ENCODE results near the gene PLA2G4A. TPM values are rescaled to one million over a fixed set of nuclear protein-coding genes. Genes with fewer than 3 reads are reported as not detected.
A peak's percentile ranks its signal among the peaks of the same experiment; 100 is the strongest.

The PLA2G4A gene
- total RNA-seq, 3 donors from 2014 or later = 0.29 to 0.81 (median 0.35) TPM

DNA sequence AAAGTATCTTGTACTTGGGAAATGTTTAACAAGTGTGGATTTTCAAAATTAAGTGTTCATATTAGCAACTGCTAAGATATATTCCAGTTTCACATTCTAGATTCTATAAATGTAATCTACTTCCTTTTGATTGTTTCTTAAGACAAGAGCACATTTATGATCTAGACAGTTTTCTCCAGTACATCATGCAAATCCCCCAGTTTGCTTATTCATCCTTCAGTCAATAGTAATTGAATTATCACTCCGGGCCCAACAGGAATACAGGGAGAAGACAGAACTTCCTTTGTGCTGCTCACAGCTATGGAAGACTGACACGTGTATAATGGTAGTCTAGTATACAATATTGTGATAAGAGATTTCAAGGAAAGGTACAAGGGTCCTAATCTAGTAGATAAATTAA lies 14.5 kb downstream of the PLA2G4A start:
- Mint-ChIP-seq H3K36me3 (ENCODE audit: insufficient read depth) (no peaks in the 10 kb centered on the region), H3K27me3 (ENCODE audit: low read depth) (no peaks in the 10 kb centered on the region), H3K4me3 (no peak overlapping the region), H3K9me3 (no peaks in the 10 kb centered on the region), H3K4me1 (ENCODE audit: low read depth) (no peaks in the 10 kb centered on the region)
- no peak for DNase-seq
- ATAC-seq = no peak

DNA sequence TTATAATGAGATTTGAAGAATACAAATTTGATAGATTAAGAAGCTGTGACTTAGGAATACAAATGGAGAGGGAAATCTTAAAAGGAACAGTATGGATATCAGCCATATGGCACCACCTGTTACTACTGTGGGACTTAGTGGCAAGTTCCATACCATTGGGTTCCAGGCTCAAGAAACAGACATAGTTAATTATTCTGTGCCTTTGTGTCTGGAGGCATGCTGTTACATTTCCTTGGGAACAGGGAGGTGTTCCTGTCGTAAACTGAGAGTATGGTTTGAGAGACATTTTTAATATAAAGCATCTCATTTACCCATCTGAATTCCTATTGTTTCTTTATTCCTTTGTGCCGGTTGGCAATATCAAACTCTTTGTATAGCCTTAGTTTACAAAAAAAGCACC lies 15.2 kb downstream of the PLA2G4A start:
- H3K36me3 Mint-ChIP-seq (ENCODE audit: insufficient read depth) = no peaks in the 10 kb centered on the region
- ATAC-seq (no peak), DNase-seq (no peak)
- no peaks in the 10 kb centered on the region for H3K27me3 Mint-ChIP-seq (ENCODE audit: low read depth)
- H3K4me3 Mint-ChIP-seq = no peak overlapping the region
- no peaks in the 10 kb centered on the region for H3K4me1 Mint-ChIP-seq (ENCODE audit: low read depth)
- no peaks in the 10 kb centered on the region for H3K9me3 Mint-ChIP-seq

DNA sequence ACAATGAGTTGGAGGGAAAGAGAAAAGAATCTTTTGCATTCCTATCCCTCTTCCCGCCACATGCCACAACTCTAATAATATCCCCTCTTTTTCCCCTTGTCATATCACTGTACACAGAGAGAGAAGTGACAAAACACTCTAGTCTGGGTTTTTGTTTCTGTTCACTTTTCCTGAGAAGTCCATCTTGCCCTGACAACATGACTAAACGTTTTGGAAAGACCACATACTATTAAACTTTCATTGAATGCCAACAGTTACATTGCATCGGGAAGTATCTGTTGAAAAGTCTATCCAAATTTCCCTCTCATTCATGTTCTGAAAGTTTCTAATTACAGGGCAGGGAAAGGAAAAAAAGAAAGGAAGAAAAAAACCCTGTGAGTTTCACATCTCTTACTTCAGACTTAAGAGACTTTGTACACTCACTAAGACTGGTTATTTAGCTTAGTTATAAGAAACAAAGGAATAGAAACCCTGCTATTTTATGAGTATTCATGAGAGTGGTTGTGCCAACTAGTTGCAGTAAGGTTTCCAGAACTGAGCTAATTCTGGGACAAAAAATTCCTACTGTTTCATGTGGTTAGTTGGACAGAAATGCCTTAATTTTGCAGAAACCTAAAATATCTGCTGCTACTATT lies 16.9 kb downstream of the PLA2G4A start:
- no peaks in the 10 kb centered on the region for H3K4me1 Mint-ChIP-seq (ENCODE audit: low read depth)
- DNase-seq (no peak), ATAC-seq (no peak)
- no peak overlapping the region for H3K4me3 Mint-ChIP-seq
- H3K36me3 Mint-ChIP-seq (ENCODE audit: insufficient read depth) = no peaks in the 10 kb centered on the region
- peaks cover 5% of the 10 kb centered on the region for H3K9me3 Mint-ChIP-seq
- peaks cover 2% of the 10 kb centered on the region for H3K27me3 Mint-ChIP-seq (ENCODE audit: low read depth)

DNA sequence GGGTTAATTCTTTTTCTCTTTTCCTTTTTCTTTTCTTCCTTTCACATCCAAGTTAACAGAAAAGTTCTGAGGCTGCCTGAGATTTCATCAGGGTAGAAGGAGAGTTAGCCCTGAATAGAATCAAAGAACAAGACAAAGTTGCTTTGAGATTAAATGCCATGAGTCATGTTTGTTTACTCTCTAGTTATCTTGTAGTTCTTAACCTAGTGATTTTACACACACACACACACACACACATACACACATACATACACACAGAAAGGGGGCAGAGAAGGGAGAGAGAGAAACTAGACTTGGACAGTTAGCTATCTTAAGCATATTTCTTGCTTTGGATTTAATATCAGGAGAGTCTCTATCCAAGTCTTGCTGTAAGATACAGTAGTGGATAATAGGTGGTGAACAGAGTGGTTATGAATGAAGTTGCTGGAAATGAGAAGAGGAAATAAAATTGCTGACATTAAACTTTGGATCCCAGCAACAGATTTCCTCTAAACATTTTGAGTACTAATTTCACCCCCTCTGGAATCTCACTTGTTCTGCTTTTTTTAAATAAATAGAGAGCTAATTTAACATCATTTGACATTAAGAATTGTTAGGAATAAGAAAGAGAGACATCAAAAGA lies 19.9 kb downstream of the PLA2G4A start:
- no peaks in the 10 kb centered on the region for H3K4me1 Mint-ChIP-seq (ENCODE audit: low read depth)
- peaks cover 2% of the 10 kb centered on the region for H3K27me3 Mint-ChIP-seq (ENCODE audit: low read depth)
- DNase-seq = no peak
- ATAC-seq = no peak
- no peaks in the 10 kb centered on the region for H3K36me3 Mint-ChIP-seq (ENCODE audit: insufficient read depth)
- peaks cover 5% of the 10 kb centered on the region for H3K9me3 Mint-ChIP-seq
- H3K4me3 Mint-ChIP-seq = no peak overlapping the region

DNA sequence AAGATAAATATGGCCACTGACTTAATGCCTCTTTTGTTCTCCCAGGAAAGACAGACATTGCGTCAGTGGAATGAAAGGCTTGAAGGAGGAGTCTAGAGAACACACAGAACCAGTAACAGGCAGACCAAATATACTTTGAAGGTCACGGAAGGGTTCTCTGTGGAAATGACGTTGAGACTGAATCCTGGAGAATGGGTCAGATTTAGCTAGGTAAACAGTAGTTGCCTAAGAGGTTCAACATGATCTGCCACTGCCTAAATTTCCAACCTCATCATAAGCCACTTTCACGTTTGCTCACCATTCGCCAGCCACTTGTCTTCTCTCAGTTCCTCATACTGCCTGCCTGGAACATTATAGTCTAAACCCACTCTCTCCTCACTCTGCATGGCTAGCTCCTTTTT lies 20.5 kb downstream of the PLA2G4A start:
- Mint-ChIP-seq H3K4me1 (ENCODE audit: low read depth) (no peaks in the 10 kb centered on the region), H3K4me3 (no peak overlapping the region), H3K9me3 (peaks cover 5% of the 10 kb centered on the region), H3K27me3 (ENCODE audit: low read depth) (peaks cover 2% of the 10 kb centered on the region), H3K36me3 (ENCODE audit: insufficient read depth) (no peaks in the 10 kb centered on the region)
- no peak for ATAC-seq
- no peak for DNase-seq

DNA sequence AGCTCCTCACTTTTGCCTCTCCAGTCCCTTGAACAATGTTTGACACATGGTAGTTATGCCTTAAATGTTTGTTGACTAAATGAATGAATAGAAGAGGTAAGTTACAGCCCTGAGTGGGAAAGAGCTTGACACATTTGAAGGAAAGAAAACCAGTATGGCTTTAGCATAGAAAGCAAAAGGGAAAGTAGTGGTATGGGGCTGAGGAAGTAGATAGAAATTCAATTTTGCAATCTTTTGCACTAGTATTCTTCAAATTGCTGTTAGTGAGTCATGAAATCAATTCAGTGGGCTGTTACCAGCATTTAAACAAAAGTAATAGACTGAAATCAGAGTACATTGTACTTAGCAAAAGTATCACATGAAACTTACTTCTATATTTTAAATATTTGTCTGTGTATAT lies 21.1 kb downstream of the PLA2G4A start:
- Mint-ChIP-seq H3K27me3 (ENCODE audit: low read depth) (peaks cover 2% of the 10 kb centered on the region), H3K4me3 (no peak overlapping the region), H3K9me3 (peaks cover 5% of the 10 kb centered on the region), H3K36me3 (ENCODE audit: insufficient read depth) (no peaks in the 10 kb centered on the region), H3K4me1 (ENCODE audit: low read depth) (no peaks in the 10 kb centered on the region)
- ATAC-seq (no peak), DNase-seq (no peak)

DNA sequence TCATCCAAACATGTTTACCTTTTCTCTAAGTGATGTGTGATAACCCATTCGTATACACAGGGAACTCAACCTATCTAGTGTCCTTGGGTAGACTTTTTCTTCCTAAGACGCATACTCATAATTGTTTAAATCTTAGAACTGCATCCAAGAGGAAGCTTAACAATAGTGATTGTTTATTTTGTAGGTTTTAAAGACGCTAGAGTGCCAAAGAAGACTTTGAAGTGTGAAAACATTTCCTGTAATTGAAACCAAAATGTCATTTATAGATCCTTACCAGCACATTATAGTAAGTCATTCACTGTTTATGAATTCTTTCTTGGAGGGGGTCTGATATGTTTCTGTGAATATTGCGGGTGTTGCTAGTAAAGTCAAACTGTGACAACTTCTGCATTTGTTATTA lies 25.4 kb downstream of the PLA2G4A start:
- peaks cover 5% of the 10 kb centered on the region for H3K9me3 Mint-ChIP-seq
- H3K36me3 Mint-ChIP-seq (ENCODE audit: insufficient read depth) = no peaks in the 10 kb centered on the region
- ATAC-seq = no peak
- no peaks in the 10 kb centered on the region for H3K4me1 Mint-ChIP-seq (ENCODE audit: low read depth)
- no peak overlapping the region for H3K4me3 Mint-ChIP-seq
- DNase-seq = no peak
- H3K27me3 Mint-ChIP-seq (ENCODE audit: low read depth) = peaks cover 2% of the 10 kb centered on the region

DNA sequence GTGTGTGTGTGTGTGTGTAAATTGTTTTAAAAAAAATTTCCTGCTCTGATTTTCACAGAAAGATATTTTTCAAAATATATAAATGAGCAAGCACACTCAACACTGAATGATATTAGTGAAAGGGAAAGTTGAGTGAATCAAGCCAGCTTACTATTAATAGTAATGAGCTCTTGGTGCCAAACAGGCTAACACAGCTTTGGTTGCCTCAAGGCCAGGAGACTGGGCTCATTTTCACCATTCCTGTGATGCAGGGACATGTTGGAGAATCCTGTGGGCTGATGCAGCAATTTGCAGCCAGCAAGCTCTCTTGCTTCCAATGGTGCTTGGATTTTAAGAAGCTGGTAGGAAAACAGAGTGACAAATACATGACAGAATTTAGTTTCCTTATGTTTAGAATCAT lies 30.2 kb downstream of the PLA2G4A start:
- Mint-ChIP-seq H3K4me3 (no peak overlapping the region), H3K9me3 (no peaks in the 10 kb centered on the region), H3K4me1 (ENCODE audit: low read depth) (no peaks in the 10 kb centered on the region), H3K27me3 (ENCODE audit: low read depth) (no peaks in the 10 kb centered on the region), H3K36me3 (ENCODE audit: insufficient read depth) (no peaks in the 10 kb centered on the region)
- ATAC-seq (no peak), DNase-seq (no peak)

DNA sequence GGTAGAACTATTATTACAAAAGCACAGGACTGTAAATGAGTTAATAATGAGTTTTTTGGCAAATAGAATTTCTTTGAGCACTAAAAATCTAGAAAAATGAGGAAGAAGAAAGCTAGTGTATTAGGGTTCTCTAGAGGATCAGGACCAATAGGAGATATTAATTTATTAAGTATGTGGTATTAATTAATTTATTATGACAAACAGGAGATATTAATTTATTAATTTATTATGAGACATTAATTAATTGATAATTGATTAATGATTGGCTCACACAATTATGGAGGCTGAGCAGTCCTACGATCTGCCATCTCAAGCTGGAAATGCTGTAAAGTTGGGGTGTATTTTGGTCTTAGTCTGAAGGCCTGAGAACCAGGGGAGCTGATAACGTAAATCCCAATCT lies 31.2 kb downstream of the PLA2G4A start:
- no peaks in the 10 kb centered on the region for H3K27me3 Mint-ChIP-seq (ENCODE audit: low read depth)
- no peak for DNase-seq
- no peaks in the 10 kb centered on the region for H3K36me3 Mint-ChIP-seq (ENCODE audit: insufficient read depth)
- H3K4me3 Mint-ChIP-seq = no peak overlapping the region
- H3K4me1 Mint-ChIP-seq (ENCODE audit: low read depth) = peaks cover under 1% of the 10 kb centered on the region
- ATAC-seq = no peak
- H3K9me3 Mint-ChIP-seq = no peaks in the 10 kb centered on the region

DNA sequence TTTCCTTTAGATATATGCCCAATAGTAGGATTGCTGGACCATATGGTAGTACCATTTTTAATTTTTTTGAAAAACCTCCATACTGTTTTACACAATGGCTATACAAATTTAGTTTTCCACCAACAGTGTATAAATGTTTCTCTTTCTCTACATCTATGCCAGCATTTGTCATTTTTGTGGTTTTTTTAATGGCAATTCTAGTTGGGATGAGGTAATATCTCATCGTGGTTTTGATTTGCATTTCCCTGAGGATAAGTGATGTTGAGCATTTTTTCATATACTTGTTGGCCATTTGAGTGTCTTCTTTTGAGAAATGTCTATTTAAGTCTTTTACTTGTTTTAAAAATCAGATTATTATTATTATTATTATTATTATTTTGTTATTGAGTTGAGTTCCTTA lies 35.5 kb downstream of the PLA2G4A start:
- H3K4me1 Mint-ChIP-seq (ENCODE audit: low read depth) = peaks cover 4% of the 10 kb centered on the region
- DNase-seq (no peak), ATAC-seq (no peak)
- H3K4me3 Mint-ChIP-seq = no peak overlapping the region
- no peaks in the 10 kb centered on the region for H3K9me3 Mint-ChIP-seq
- H3K27me3 Mint-ChIP-seq (ENCODE audit: low read depth) = no peaks in the 10 kb centered on the region
- H3K36me3 Mint-ChIP-seq (ENCODE audit: insufficient read depth) = no peaks in the 10 kb centered on the region

DNA sequence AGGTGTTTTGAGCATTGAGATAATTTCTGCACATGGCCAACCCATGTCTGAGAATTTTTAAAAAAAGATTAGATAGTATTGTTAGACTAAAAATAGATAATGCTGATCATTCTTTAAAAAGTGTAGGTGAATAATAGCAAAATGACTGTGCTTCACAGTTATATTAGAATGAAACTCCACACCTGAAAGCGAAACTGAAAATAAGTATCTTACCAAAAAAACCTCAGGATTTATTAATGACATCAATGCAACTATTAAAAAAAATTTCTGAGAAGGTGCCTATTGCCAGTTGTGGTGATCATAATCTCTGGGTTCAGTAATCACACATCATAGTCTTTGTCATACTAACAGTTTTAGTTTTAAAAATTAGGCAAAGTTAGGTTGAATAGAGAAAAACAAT lies 36.5 kb downstream of the PLA2G4A start:
- no peak for DNase-seq
- Mint-ChIP-seq H3K27me3 (ENCODE audit: low read depth) (peaks cover 2% of the 10 kb centered on the region), H3K4me1 (ENCODE audit: low read depth) (peaks cover 4% of the 10 kb centered on the region), H3K4me3 (no peak overlapping the region), H3K9me3 (no peaks in the 10 kb centered on the region), H3K36me3 (ENCODE audit: insufficient read depth) (no peaks in the 10 kb centered on the region)
- ATAC-seq = peak in 1 of 2 donors; percentile 28

DNA sequence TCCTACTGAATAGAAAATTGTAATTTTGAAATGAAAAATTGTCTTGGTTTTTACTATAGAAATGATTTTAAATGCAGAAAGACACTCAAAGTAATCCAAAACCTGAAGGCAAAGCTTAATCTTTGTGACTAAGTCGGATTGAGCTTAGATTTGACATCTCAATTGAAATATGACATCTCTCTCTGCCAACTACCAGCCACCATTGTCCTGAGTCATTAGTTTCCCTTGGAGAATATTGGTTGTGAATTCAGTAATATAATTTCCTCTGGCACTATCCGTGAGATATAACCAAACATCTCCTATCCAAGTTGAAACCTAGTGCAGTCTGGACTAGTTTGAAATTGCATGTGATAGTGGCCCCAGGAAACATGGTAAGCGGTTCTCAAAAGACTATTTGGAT lies 37.1 kb downstream of the PLA2G4A start:
- H3K4me1 Mint-ChIP-seq (ENCODE audit: low read depth) = peaks cover 4% of the 10 kb centered on the region
- ATAC-seq (no peak), DNase-seq (no peak)
- no peak overlapping the region for H3K4me3 Mint-ChIP-seq
- H3K9me3 Mint-ChIP-seq = no peaks in the 10 kb centered on the region
- peaks cover 2% of the 10 kb centered on the region for H3K27me3 Mint-ChIP-seq (ENCODE audit: low read depth)
- H3K36me3 Mint-ChIP-seq (ENCODE audit: insufficient read depth) = no peaks in the 10 kb centered on the region

DNA sequence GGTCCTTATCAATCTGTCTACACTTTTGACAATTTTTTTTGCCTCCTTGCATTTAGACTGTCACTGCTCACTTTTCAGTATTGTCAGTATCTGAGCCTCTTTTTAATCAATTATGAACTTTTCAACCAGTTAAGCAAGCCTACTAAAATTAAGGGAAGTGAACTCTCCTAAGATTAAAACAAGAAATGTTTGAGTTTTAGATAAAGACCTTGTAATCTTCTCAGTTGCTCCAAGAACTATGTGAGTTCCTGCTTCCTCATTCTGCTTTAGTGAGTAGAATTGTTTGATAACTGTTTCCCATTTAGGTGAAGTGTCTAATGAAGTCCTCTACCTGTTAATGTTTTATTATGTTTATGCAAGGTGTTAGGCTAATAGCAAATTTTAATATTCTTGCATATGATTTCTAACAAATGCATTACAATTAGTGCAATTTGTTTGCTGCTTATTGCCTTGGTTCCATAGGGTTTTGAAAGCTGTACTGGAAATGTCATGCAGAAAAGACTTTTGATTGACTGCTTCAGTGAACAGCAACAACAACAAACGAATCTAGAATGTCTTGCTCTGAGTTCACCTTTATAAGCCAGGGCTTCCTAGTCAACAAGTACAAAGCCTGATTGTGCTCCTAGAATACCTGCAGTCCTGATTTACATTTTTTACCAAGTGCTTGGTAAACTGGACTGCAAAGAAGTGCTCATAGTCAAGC lies 40.9 kb downstream of the PLA2G4A start:
- Mint-ChIP-seq H3K4me1 (ENCODE audit: low read depth) (peaks cover 4% of the 10 kb centered on the region), H3K9me3 (no peaks in the 10 kb centered on the region), H3K4me3 (no peak overlapping the region), H3K36me3 (ENCODE audit: insufficient read depth) (no peaks in the 10 kb centered on the region), H3K27me3 (ENCODE audit: low read depth) (peaks cover 2% of the 10 kb centered on the region)
- DNase-seq (no peak), ATAC-seq (no peak)

DNA sequence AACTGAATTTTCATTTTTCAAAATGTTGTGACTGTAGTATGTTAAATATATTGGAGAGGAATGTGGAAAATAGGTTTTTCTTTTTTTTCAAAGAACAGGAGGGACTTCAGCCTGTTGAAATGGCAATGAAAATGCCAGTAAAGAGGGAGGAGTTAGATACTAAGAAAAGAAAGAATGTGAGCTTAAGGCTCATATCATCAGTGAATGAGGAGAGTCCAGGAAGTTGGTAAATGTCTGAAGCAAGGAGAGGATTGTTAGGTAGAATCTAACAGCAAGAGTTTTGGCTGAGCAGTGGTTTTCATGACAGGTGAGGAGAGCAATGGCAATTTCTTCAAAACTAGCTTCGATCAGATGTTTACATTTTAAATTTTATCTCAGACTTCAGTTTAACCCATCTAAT lies 43.0 kb downstream of the PLA2G4A start:
- DNase-seq = no peak
- no peaks in the 10 kb centered on the region for H3K36me3 Mint-ChIP-seq (ENCODE audit: insufficient read depth)
- no peaks in the 10 kb centered on the region for H3K4me1 Mint-ChIP-seq (ENCODE audit: low read depth)
- H3K27me3 Mint-ChIP-seq (ENCODE audit: low read depth) = peaks cover 2% of the 10 kb centered on the region
- H3K9me3 Mint-ChIP-seq = no peaks in the 10 kb centered on the region
- no peak overlapping the region for H3K4me3 Mint-ChIP-seq
- ATAC-seq = no peak

DNA sequence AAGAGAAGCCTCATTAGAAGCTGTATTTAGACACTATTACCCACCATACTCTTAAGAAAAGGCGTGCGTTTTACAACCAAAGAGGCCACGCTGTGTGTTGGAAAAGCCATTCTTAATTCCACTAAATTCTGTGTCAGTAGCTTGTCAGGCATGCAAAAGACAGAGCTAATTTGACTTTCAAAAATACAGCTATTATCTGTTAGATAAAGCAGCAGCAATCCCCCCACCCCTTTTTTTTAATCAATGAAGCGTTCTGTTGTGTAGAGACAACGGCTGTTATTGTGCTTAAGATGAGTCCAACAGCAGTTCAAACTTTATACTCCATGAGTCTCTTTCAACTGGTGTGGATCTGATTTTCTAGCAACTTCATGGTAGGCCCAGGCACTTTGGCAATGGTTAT lies 43.5 kb downstream of the PLA2G4A start:
- ATAC-seq = no peak
- Mint-ChIP-seq H3K36me3 (ENCODE audit: insufficient read depth) (no peaks in the 10 kb centered on the region), H3K27me3 (ENCODE audit: low read depth) (peaks cover 2% of the 10 kb centered on the region), H3K4me1 (ENCODE audit: low read depth) (no peaks in the 10 kb centered on the region), H3K4me3 (no peak overlapping the region), H3K9me3 (no peaks in the 10 kb centered on the region)
- DNase-seq = no peak

Data from activated T-cell treated with anti-CD3 and anti-CD28 coated beads, Interleukin-2, amount 50 U/mL, for 4 hours (primary cell).